Mucosa of descending colon (tissue), 3 donors: Measurements from ENCODE around the gene PLCH2. TPM values are rescaled to one million over a fixed set of nuclear protein-coding genes. Genes with fewer than 3 reads are reported as not detected.

ENCODE experiments used
- ATAC-seq: fragments of 200-7000 bp; cut with Tn5 transposase; one replicate; pipeline ENCODE4 v1.9.1; 2020; ENCODE audit warnings: mild to moderate bottlenecking, moderate library complexity
- DNase-seq, 3 donors: peaks; one replicate each; pipeline ENCODE4 v3.0.0-alpha.2; 2020
- H3K36me3 ChIP-seq: fragments of 200-600 bp; one replicate; pipeline ENCODE4 v1.8.0; 2021; ENCODE audit warnings: low read depth, mild to moderate bottlenecking
- H3K4me1 ChIP-seq: fragments of 200-600 bp; one replicate; pipeline ENCODE4 v1.8.0; 2021; ENCODE audit warnings: low read depth, mild to moderate bottlenecking
- H3K4me3 ChIP-seq: fragments of 200-600 bp; one replicate; pipeline ENCODE4 v1.8.0; 2021; ENCODE audit warnings: mild to moderate bottlenecking
- H3K9me3 ChIP-seq: fragments of 200-600 bp; one replicate; pipeline ENCODE4 v1.8.0; 2021; ENCODE audit warnings: mild to moderate bottlenecking
- CTCF ChIP-seq: fragments of 200-600 bp; IDR thresholded peaks from one replicate; pipeline ENCODE4 v1.8.0; 2022; ENCODE audit warnings: antibody characterized with exemption, mild to moderate bottlenecking
- intact Hi-C, 2 donors: fragments of 100-400 bp; cut with DNase I in 1 of 2; cut with micrococcal nuclease in 1 of 2; formaldehyde crosslinking; loops; one replicate each; pipeline versions ENCODE4 v1.11.0 to v1.11.1; 2022; cut with DNase I, micrococcal nuclease
- total RNA-seq, 3 donors: library from RNA; stranded (reverse); fragmentation: NEBNext Ultra II Directional in 2 of 3; extraction: Animal tissue kit (Norgen Biotek cat#: 25700) in 2 of 3; gene quantifications; one replicate each; pipeline versions ENCODE4 v1.2.1 to v1.2.4, GENCODE V29; 2021 to 2023
- donor health status: DM: no; HTN: no; CAD: no; lungs with moderate emphysema.
- donor health status: DM: no; HTN: no; CAD: no.
- donor health status: DM: no; HTN: yes; CAD: no.

The PLCH2 gene
- total RNA-seq, 3 donors from 2014 or later, result 1.2 to 6.8 (median 1.9) TPM

GRCh38 chr1:2496746-2497145 lies 20.7 kb downstream of the PLCH2 start:
- intact Hi-C loops, result no loop called here
- Histone ChIP-seq H3K4me3 (no peak overlapping the region), H3K9me3 (no peaks in the 10 kb centered on the region), H3K36me3 (no peaks in the 10 kb centered on the region), H3K4me1 (no peaks in the 10 kb centered on the region)
- no peak for DNase-seq
- TF ChIP-seq CTCF, result no peak
- no peak for ATAC-seq

GRCh38 chr1:2497891-2498290 lies 21.8 kb downstream of the PLCH2 start:
- no peak for DNase-seq
- no peaks in the 10 kb centered on the region for H3K9me3 ChIP-seq
- ATAC-seq, result no peak
- H3K36me3 ChIP-seq, result no peaks in the 10 kb centered on the region
- no peaks in the 10 kb centered on the region for H3K4me1 ChIP-seq
- TF ChIP-seq CTCF, result no peak
- intact Hi-C loops, result no loop called here
- no peak overlapping the region for H3K4me3 ChIP-seq

GRCh38 chr1:2498648-2499047 lies 22.6 kb downstream of the PLCH2 start:
- intact Hi-C loops, result no loop called here
- Histone ChIP-seq H3K4me3 (no peak overlapping the region), H3K9me3 (no peaks in the 10 kb centered on the region), H3K4me1 (no peaks in the 10 kb centered on the region), H3K36me3 (no peaks in the 10 kb centered on the region)
- DNase-seq (no peak), ATAC-seq (no peak)
- no peak for TF ChIP-seq CTCF

GRCh38 chr1:2499260-2499659 lies 23.2 kb downstream of the PLCH2 start:
- Histone ChIP-seq H3K4me1 (no peaks in the 10 kb centered on the region), H3K4me3 (no peak overlapping the region), H3K36me3 (no peaks in the 10 kb centered on the region), H3K9me3 (no peaks in the 10 kb centered on the region)
- ATAC-seq (no peak), DNase-seq (no peak)
- no peak for TF ChIP-seq CTCF
- intact Hi-C loops, result no loop called here

GRCh38 chr1:2499986-2500596 lies 24.0 kb downstream of the PLCH2 start:
- Histone ChIP-seq H3K4me3 (no peak overlapping the region), H3K9me3 (no peaks in the 10 kb centered on the region), H3K36me3 (no peaks in the 10 kb centered on the region), H3K4me1 (no peaks in the 10 kb centered on the region)
- intact Hi-C loops, result no loop called here
- TF ChIP-seq CTCF, result no peak
- DNase-seq (no peak), ATAC-seq (no peak)
